Loucy (cell line): ENCODE data around the gene GXYLT2.

Experiments used
- EZH2phosphoT487 ChIP-seq: fragments of 200-600 bp; IDR thresholded peaks from 2 replicates; pipeline ENCODE4 v1.6.1; 2018; ENCODE audit warnings: antibody characterized with exemption, mild to moderate bottlenecking, moderate library complexity, borderline replicate concordance
- TF ChIP-seq, protein P1 (sequence below): fragments of 200-600 bp; sonication (generic); conservative IDR thresholded peaks from 2 replicates; pipeline ENCODE4 v1.5.1; 2014; ENCODE audit warnings: mild to moderate bottlenecking, antibody characterized with exemption, low read length

DNA sequence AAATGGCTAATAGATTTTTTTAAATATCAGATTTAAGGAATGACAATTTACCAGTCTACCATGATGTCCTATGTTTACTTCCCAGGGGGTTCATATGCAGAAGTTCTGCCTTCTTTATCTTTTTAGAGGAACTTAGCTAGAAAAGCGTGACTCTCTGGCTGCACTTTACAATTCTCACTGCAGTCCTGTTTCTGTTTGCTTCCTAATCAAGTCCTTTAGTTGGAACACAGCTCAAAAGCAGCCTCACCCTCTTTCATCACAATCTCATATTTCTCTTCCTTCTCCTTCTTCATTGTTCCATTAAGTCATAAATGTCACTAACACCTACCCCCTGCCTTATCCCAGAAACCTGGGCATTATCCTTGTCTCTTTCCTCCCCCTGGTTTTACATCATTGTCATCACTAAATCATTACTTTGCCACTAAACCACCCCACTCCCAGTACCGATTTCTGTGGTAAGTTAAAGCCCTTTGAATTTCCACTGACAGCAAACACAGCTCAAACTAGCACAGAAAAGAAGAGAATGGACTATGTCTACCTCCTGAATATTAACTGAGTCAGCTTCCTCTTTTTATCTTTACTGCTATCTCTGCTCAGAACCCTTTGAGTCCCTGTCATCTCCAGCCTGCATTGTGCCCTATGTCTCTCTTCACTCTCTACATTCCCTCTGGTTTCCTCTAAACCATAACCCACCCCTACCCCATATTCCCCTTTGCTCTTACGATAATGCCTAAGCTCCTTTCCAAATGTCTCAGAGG is 94.9 kb downstream of the GXYLT2 start:
- TF ChIP-seq EZH2phosphoT487, result no peak
- TF ChIP-seq, protein P1, sequence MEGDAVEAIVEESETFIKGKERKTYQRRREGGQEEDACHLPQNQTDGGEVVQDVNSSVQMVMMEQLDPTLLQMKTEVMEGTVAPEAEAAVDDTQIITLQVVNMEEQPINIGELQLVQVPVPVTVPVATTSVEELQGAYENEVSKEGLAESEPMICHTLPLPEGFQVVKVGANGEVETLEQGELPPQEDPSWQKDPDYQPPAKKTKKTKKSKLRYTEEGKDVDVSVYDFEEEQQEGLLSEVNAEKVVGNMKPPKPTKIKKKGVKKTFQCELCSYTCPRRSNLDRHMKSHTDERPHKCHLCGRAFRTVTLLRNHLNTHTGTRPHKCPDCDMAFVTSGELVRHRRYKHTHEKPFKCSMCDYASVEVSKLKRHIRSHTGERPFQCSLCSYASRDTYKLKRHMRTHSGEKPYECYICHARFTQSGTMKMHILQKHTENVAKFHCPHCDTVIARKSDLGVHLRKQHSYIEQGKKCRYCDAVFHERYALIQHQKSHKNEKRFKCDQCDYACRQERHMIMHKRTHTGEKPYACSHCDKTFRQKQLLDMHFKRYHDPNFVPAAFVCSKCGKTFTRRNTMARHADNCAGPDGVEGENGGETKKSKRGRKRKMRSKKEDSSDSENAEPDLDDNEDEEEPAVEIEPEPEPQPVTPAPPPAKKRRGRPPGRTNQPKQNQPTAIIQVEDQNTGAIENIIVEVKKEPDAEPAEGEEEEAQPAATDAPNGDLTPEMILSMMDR, result no peak
